Mucosa of descending colon (tissue), 3 donors: ENCODE results near the gene PRRT3. TPM values are rescaled to one million over a fixed set of nuclear protein-coding genes. Genes with fewer than 3 reads are reported as not detected.

ENCODE experiments used
- ATAC-seq: fragments of 200-7000 bp; cut with Tn5 transposase; one replicate; pipeline ENCODE4 v1.9.1; 2020; ENCODE audit warnings: mild to moderate bottlenecking, moderate library complexity
- DNase-seq, 3 donors: peaks; one replicate each; pipeline ENCODE4 v3.0.0-alpha.2; 2020
- H3K36me3 ChIP-seq: fragments of 200-600 bp; one replicate; pipeline ENCODE4 v1.8.0; 2021; ENCODE audit warnings: low read depth, mild to moderate bottlenecking
- H3K4me1 ChIP-seq: fragments of 200-600 bp; one replicate; pipeline ENCODE4 v1.8.0; 2021; ENCODE audit warnings: low read depth, mild to moderate bottlenecking
- H3K4me3 ChIP-seq: fragments of 200-600 bp; one replicate; pipeline ENCODE4 v1.8.0; 2021; ENCODE audit warnings: mild to moderate bottlenecking
- H3K9me3 ChIP-seq: fragments of 200-600 bp; one replicate; pipeline ENCODE4 v1.8.0; 2021; ENCODE audit warnings: mild to moderate bottlenecking
- intact Hi-C, 2 donors: fragments of 100-400 bp; cut with DNase I in 1 of 2; cut with micrococcal nuclease in 1 of 2; formaldehyde crosslinking; loops; one replicate each; pipeline versions ENCODE4 v1.11.0 to v1.11.1; 2022; cut with DNase I, micrococcal nuclease
- total RNA-seq, 3 donors: library from RNA; stranded (reverse); fragmentation: NEBNext Ultra II Directional in 2 of 3; extraction: Animal tissue kit (Norgen Biotek cat#: 25700) in 2 of 3; gene quantifications; one replicate each; pipeline versions ENCODE4 v1.2.1 to v1.2.4, GENCODE V29; 2021 to 2023
- TF ChIP-seq, protein P1 (sequence below): fragments of 200-600 bp; IDR thresholded peaks from one replicate; pipeline ENCODE4 v1.8.0; 2022; ENCODE audit warnings: antibody characterized with exemption, mild to moderate bottlenecking
- donor health status: DM: no; HTN: no; CAD: no; lungs with moderate emphysema.
- donor health status: DM: no; HTN: no; CAD: no.
- donor health status: DM: no; HTN: yes; CAD: no.

The PRRT3 gene
- total RNA-seq, 3 donors from 2014 or later: 1.0 to 1.8 (median 1.2) TPM

DNA sequence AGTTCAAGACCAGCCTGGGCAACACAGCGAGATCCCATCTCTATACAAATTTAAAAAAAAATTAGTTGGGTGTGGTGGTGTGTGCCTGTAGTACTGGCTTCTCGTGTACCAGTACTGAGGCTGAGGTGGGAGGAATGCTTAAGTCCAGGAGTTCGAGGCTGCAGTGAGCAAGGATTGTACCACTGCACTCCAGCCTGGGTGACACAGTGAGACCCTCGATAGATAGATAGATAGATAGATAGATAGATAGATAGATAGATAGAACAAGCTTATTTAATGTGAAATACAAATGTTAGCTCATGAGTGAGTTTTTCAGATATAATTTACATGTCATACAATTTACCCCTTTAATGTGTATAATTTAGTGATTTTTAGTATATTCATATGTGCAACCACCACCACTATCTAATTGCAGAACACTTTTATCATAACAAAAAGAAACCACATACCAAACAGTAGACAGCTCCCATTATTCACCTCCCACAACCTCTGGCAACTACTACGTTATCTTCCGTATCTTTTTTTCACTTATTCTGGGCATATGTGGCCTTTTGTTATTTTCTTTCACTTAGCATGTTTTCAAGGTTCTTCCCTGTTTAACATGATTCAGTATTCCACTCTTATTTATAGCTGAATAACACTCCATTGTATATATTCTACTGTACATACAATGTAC lies 13.1 kb upstream of the PRRT3 start:
- Histone ChIP-seq H3K36me3 (peaks cover 7% of the 10 kb centered on the region), H3K9me3 (no peaks in the 10 kb centered on the region), H3K4me1 (no peaks in the 10 kb centered on the region), H3K4me3 (no peak overlapping the region)
- TF ChIP-seq, protein P1, sequence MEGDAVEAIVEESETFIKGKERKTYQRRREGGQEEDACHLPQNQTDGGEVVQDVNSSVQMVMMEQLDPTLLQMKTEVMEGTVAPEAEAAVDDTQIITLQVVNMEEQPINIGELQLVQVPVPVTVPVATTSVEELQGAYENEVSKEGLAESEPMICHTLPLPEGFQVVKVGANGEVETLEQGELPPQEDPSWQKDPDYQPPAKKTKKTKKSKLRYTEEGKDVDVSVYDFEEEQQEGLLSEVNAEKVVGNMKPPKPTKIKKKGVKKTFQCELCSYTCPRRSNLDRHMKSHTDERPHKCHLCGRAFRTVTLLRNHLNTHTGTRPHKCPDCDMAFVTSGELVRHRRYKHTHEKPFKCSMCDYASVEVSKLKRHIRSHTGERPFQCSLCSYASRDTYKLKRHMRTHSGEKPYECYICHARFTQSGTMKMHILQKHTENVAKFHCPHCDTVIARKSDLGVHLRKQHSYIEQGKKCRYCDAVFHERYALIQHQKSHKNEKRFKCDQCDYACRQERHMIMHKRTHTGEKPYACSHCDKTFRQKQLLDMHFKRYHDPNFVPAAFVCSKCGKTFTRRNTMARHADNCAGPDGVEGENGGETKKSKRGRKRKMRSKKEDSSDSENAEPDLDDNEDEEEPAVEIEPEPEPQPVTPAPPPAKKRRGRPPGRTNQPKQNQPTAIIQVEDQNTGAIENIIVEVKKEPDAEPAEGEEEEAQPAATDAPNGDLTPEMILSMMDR: no peak
- ATAC-seq: no peak
- intact Hi-C loops: no loop called here
- no peak for DNase-seq

DNA sequence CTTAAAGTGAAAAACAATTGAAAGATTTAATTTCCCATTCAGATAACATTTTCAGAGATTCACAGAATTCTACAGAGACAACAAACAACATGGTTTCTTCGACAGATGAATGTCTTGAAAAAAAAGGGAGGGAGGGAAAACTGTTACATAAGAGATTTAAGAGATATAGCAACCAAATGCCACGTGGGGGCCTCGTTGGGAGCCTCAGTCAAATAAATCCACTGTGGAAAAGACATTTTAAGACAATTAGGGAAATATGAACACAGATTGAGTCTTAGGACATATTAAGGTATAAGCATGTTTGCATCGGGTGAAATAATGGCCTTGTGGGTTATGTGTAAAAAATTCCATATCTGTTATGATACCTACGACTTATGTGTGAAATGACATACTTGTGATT lies 5.0 kb upstream of the PRRT3 start:
- no peak for ATAC-seq

GRCh38 chr3:9955611-9956352 lies 3.6 kb upstream of the PRRT3 start:
- no peak overlapping the region for H3K4me3 ChIP-seq
- TF ChIP-seq, protein P1: no peak
- peaks cover 10% of the 10 kb centered on the region for H3K4me1 ChIP-seq
- H3K36me3 ChIP-seq: no peaks in the 10 kb centered on the region
- intact Hi-C loops: no loop called here
- no peak for DNase-seq
- H3K9me3 ChIP-seq: no peaks in the 10 kb centered on the region
- ATAC-seq: no peak

More for the DNA sequence above, 5.0 kb upstream of the PRRT3 start:
- no peak for DNase-seq
- TF ChIP-seq, protein P1: no peak
- intact Hi-C loops: no loop called here
- Histone ChIP-seq H3K4me1 (peaks cover 2% of the 10 kb centered on the region), H3K36me3 (no peaks in the 10 kb centered on the region), H3K9me3 (no peaks in the 10 kb centered on the region), H3K4me3 (no peak overlapping the region)

- H3K4me1 ChIP-seq: peaks cover 10% of the 10 kb centered on the region
- DNase-seq (no peak), ATAC-seq (no peak)
- TF ChIP-seq, protein P1: no peak
- no peaks in the 10 kb centered on the region for H3K36me3 ChIP-seq
- H3K4me3 ChIP-seq: no peak overlapping the region
- intact Hi-C loops: no loop called here
- no peaks in the 10 kb centered on the region for H3K9me3 ChIP-seq
These were observed 2.9 kb upstream of the PRRT3 start for GRCh38 chr3:9955067-9955502.

DNA sequence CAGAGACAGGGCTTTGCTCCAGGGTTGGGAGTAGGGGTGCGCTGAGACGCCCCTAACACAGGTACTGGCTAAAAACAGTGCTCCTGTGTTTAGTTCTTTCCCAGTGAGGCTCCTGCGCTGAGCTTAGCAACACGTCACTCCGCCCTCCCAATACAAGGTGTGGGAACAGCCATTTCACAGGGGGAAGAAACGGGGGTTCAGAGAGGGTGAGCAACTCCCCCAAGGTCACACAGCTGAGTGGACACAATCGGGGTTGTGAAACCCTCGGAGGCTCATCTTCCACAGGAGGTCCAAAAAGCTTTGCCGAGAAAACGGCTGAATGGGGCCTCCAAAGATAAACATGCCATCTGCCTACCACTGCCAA lies 628 bp downstream of the PRRT3 start:
- intact Hi-C loops: no loop called here
- DNase-seq: no peak
- TF ChIP-seq, protein P1: no peak
- H3K4me3 ChIP-seq: no peak overlapping the region
- no peaks in the 10 kb centered on the region for H3K36me3 ChIP-seq
- H3K9me3 ChIP-seq: no peaks in the 10 kb centered on the region
- ATAC-seq: no peak
- H3K4me1 ChIP-seq: peaks cover 10% of the 10 kb centered on the region
